GM12873 (cell line): ENCODE results near the gene SOCS7.

Source experiments
- CTCF ChIP-seq: IDR thresholded peaks from 2 replicates; pipeline ENCODE4 v1.5.1; 2012; ENCODE audit warnings: low read depth, mild to moderate bottlenecking, moderate library complexity, low read length, control low read depth; ENCODE audit not compliant: insufficient read depth; ENCODE audit errors: missing control alignments

SOCS7 gene

GRCh38 chr17:38350035-38350434 is 1.6 kb upstream of the SOCS7 start:
- TF ChIP-seq CTCF: no peak

GRCh38 chr17:38352245-38353085 is 821 bp downstream of the SOCS7 start:
- TF ChIP-seq CTCF: no peak

DNA sequence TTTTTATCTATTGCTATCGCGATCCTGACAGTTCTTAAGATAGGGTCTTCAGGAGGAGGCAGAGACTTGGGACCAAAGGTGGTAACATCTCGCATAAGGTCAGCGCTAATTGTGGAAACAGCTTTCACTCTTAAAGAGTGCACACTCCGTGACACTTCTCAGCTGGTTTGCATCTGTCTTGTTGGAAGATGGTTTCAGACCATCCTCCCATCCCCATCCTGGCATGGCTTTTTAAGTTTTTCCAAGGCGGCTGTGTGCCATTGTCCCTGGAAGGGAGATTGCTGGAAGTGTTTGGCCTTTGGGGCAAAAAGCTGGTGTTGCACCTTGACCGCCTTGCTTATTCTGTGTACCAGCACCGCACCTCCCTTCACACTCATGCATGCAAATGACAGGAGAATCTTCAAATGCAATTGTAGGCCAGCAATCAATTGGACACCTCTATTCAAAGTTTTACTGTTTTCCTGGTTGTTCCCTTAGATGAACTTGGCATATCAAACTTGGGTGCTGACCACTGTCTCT is 1.5 kb downstream of the SOCS7 start:
- TF ChIP-seq CTCF: no peak

- TF ChIP-seq CTCF: no peak
Measured at GRCh38 chr17:38353668-38354067, 2.0 kb downstream of the SOCS7 start.

GRCh38 chr17:38354466-38354865 is 2.8 kb downstream of the SOCS7 start:
- no peak for TF ChIP-seq CTCF

GRCh38 chr17:38355251-38355650 is 3.6 kb downstream of the SOCS7 start:
- TF ChIP-seq CTCF: no peak

GRCh38 chr17:38357486-38358123 is 6.0 kb downstream of the SOCS7 start:
- no peak for TF ChIP-seq CTCF
